Urinary bladder (tissue), 4 donors: ENCODE measurements around the gene NCAPH2. TPM values are rescaled to one million over a fixed set of nuclear protein-coding genes. Genes with fewer than 3 reads are reported as not detected.

Source experiments
- DNase-seq: peaks from one replicate; pipeline ENCODE4 v3.0.0-alpha.2; 2015; ENCODE audit errors: extremely low spot score
- H3K27ac ChIP-seq: one replicate; pipeline ENCODE4 v1.5.1; 2013; ENCODE audit warnings: low read depth, mild to moderate bottlenecking, moderate library complexity
- H3K36me3 ChIP-seq: one replicate; pipeline ENCODE4 v1.6.1; 2013; ENCODE audit warnings: mild to moderate bottlenecking, moderate library complexity; ENCODE audit not compliant: insufficient read depth
- H3K4me1 ChIP-seq: one replicate; pipeline ENCODE4 v1.6.1; 2013; ENCODE audit warnings: mild to moderate bottlenecking, moderate library complexity; ENCODE audit not compliant: insufficient read depth
- H3K4me3 ChIP-seq: one replicate; pipeline ENCODE4 v1.5.1; 2013; ENCODE audit warnings: low read depth, low read length
- WGBS: extraction: QIAGEN DNeasy Blood & Tissue Kit; methylation state at CpG from one replicate; pipeline ENCODE4 v1.1.7; 2013; 5-methylcytosine and 5-hydroxymethylcytosine counted together
- polyA plus RNA-seq: library from polyadenylated mRNA; stranded (reverse); fragments of 200-250 nt; gene quantifications from one replicate; pipeline ENCODE4 v1.2.3, GENCODE V29; 2013
- total RNA-seq: library from RNA; depleted of rRNA; stranded (reverse); fragments of >200 nt; gene quantifications from one replicate; pipeline ENCODE4 v1.2.3, GENCODE V29; 2014
- donor health status: healthy with polysubstance abuse.
- donor health status: healthy.

NCAPH2 gene
- total and polyA plus RNA-seq, 2 donors: 27.5 to 38.4 TPM

DNA sequence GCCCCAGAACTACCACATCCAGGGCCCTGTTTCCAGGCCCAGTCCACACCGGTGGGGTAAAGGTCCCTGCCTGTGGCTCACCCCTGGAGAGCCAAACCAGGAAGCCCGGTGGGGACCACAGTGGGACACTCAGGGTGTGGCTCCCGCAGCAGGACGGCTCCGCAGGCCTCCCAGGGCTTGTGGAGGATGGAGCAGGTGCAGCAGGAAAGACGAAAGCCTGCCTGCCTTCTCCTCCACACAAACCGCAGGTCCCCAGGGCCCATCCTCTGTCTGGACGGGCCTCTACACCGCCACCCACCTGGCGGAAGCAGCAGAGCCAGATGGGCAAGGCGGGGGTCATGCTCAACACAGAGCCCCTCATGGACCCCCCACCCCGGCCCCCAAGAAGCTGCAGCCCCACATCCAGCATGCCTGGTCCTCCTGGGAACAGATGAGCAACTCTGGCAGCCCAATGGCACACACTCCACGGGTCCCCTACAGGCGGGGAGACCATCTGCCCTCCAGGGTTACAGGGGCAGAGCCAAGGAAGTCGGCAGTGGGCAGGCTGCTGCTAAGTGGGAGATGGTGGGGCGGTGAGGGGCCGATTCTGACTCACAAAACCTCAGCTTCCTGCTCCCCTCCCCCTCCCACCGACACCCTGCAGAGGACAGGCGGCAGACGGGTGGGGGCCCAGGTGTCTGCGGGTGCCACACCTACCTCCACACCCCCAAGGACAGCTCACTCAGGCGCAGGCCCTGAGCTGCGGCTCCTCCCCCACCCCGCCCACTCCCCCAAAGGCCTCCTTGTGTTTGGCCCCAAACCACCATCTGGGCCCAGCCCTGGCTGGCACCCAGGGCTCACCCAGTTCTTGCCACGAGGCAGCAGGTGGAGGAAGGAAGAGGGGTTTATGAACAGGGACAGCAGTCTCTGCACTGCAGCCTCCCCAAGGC, 38.4 kb upstream of the NCAPH2 start:
- 56% methylated on average over 25 of the region's 25 CpGs for WGBS
- Histone ChIP-seq H3K4me1 (peaks cover 6% of the 10 kb centered on the region), H3K4me3 (no peak overlapping the region), H3K27ac (no peak overlapping the region), H3K36me3 (peaks cover 2% of the 10 kb centered on the region)
- no peak for DNase-seq

GRCh38 chr22:50470491-50470890, 37.5 kb upstream of the NCAPH2 start:
- Histone ChIP-seq H3K4me1 (peaks cover 6% of the 10 kb centered on the region), H3K27ac (no peak overlapping the region), H3K36me3 (peaks cover 2% of the 10 kb centered on the region), H3K4me3 (no peak overlapping the region)
- no peak for DNase-seq
- 61% methylated on average over 6 of the region's 6 CpGs for WGBS

- WGBS: 83% methylated on average over 21 of the region's 21 CpGs
- no peak overlapping the region for H3K27ac ChIP-seq
- peaks cover 6% of the 10 kb centered on the region for H3K4me1 ChIP-seq
- no peak for DNase-seq
- H3K4me3 ChIP-seq: no peak overlapping the region
- H3K36me3 ChIP-seq: no peaks in the 10 kb centered on the region
These were observed 36.7 kb upstream of the NCAPH2 start for GRCh38 chr22:50471197-50471847.

- WGBS: 83% methylated on average over 5 of the region's 5 CpGs
- no peak for DNase-seq
- Histone ChIP-seq H3K27ac (no peak overlapping the region), H3K4me1 (peaks cover 6% of the 10 kb centered on the region), H3K36me3 (no peaks in the 10 kb centered on the region), H3K4me3 (no peak overlapping the region)
These were observed 36.1 kb upstream of the NCAPH2 start for GRCh38 chr22:50471962-50472361.

- WGBS: 80% methylated on average over 6 of the region's 6 CpGs
- Histone ChIP-seq H3K36me3 (no peaks in the 10 kb centered on the region), H3K4me3 (no peak overlapping the region), H3K27ac (no peak overlapping the region), H3K4me1 (peaks cover 6% of the 10 kb centered on the region)
- no peak for DNase-seq
These were observed 34.9 kb upstream of the NCAPH2 start for GRCh38 chr22:50473088-50473487.

GRCh38 chr22:50473855-50474671, 34.0 kb upstream of the NCAPH2 start:
- H3K36me3 ChIP-seq: no peaks in the 10 kb centered on the region
- H3K4me3 ChIP-seq: peak overlapping the region; percentile 94
- H3K4me1 ChIP-seq: peaks cover 6% of the 10 kb centered on the region
- WGBS: 5% methylated on average over 62 of the region's 62 CpGs
- DNase-seq: no peak
- no peak overlapping the region for H3K27ac ChIP-seq

DNA sequence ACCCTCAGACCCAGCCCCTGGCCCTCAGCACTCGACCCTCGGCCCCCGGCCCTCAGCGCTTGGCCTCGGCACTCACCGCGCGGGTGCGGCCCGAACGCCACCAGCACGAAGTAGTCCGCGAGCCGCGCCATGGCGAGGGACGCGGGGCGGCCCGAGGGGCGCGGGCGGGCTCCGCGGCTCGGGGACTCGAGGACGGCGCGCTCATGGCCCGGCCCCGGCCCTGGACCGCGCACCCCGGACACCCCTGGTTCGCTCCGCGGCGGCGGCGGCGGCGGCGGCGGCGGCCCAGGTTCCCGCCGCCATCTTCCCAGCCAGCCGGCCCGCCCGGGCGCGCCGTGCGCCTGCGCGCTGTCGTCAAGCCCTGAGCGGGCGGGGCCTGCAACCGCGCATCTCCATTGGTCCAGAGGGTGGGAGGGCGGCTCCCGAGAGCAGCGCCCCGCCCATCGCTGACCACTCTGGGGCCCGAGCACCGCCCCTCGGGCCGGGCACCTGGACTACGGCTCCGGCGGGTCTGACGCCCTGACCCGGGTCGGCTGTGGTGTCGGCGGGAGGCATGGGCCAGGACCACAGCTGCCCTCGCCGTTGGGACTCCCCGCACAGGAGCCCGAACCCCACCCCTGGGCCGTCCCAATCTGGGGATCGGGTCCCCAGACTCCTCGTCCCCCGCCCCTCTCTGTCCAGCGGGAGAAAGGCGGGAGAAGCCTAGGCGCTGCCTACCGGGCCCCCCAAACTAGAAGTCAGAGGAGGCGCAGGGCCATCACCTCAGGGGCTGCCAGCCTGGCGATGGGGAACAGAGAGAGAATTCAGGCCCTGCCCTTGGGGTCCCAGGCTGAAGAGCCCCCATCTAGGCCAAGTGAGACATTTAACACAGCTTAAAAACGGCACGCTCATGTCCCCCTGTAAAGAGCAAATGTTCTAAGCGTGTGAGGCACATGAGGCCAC, 33.0 kb upstream of the NCAPH2 start, which contains the start of gene SBF1:
Gene SBF1 (minus strand): TSS at position 326 of the 942 bp plus-strand sequence. CDS start 195 bp downstream, at position 131.
- no peaks in the 10 kb centered on the region for H3K36me3 ChIP-seq
- peak; percentile 56 for DNase-seq
- peaks cover 6% of the 10 kb centered on the region for H3K4me1 ChIP-seq
- peak within 1 kb of the TSS; percentile 94 for H3K4me3 ChIP-seq
- 2% methylated on average over 97 of the region's 97 CpGs for WGBS
- peak within 1 kb of the TSS; percentile 77 for H3K27ac ChIP-seq

GRCh38 chr22:50475652-50476002, 32.4 kb upstream of the NCAPH2 start:
- Histone ChIP-seq H3K36me3 (no peaks in the 10 kb centered on the region), H3K27ac (no peak overlapping the region), H3K4me3 (no peak overlapping the region), H3K4me1 (peaks cover 4% of the 10 kb centered on the region)
- no peak for DNase-seq
- WGBS: 91% methylated on average over 6 of the region's 6 CpGs

DNA sequence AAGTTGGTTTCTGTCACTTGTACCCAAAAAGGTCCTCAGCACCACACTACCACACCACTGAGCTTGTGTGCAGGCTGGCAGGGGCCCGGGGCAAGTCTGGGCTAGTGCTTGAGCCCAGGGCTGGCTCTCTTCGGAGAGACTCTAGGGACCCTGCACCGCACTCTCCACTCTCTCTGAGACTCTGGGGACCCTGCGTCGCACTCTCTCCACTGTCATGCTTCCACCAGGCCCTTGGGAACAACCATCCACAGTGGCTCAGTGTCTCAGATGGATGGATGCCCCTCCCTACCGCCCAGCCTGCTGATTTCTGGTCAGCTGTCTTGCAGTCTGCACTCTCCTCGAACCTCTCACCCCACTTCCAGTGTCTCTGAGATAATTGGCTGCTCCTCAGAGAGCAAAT, 31.2 kb upstream of the NCAPH2 start:
- Histone ChIP-seq H3K4me3 (no peak overlapping the region), H3K27ac (no peak overlapping the region), H3K4me1 (no peaks in the 10 kb centered on the region), H3K36me3 (no peaks in the 10 kb centered on the region)
- DNase-seq: no peak
- WGBS: 76% methylated on average over 7 of the region's 7 CpGs

DNA sequence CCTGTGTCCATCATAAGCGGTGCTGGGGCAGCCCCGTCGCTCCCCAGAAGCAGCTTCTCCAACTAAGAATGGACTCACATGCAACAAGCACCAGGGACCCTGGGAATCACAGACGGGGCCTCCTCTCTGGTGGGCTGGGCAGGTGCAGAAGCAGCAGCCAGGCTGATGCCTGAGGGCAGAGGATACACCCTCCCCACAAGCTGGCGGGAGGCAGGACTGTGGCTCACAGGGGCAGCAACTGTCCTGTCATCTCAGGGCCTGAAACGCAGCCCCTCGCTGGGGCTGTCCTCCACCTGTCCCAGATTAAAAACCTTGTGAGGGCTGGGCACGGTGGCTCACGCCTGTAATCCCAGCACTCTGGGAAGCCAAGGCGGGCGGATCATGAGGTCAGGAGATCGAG, 30.1 kb upstream of the NCAPH2 start:
- Histone ChIP-seq H3K36me3 (no peaks in the 10 kb centered on the region), H3K4me3 (no peak overlapping the region), H3K27ac (no peak overlapping the region), H3K4me1 (no peaks in the 10 kb centered on the region)
- WGBS: 88% methylated on average over 12 of the region's 12 CpGs
- DNase-seq: no peak

DNA sequence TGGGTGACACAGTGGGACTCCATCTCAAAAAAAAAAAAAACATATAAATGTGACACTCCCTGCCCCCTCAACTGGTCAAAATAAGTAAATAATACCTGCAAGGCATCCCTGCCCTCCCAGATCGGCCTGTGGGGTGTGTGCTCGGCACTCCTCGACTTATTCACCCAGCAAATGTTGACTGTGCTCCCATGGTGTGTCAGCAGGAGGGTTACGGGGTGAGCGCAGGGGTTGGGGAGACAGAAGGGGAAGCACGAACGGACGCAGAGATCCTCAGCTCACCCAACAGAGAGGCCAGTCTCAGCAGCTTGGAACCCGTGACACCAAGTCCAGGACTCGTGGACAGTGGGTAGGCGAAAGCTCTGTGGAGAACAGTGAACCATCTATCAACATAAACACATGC, 28.3 kb upstream of the NCAPH2 start:
- no peak overlapping the region for H3K27ac ChIP-seq
- WGBS: 69% methylated on average over 11 of the region's 11 CpGs
- H3K4me3 ChIP-seq: no peak overlapping the region
- DNase-seq: no peak
- H3K36me3 ChIP-seq: no peaks in the 10 kb centered on the region
- no peaks in the 10 kb centered on the region for H3K4me1 ChIP-seq

- Histone ChIP-seq H3K36me3 (no peaks in the 10 kb centered on the region), H3K4me1 (no peaks in the 10 kb centered on the region), H3K4me3 (peak overlapping the region; percentile 44), H3K27ac (no peak overlapping the region)
- no peak for DNase-seq
- 3% methylated on average over 45 of the region's 45 CpGs for WGBS
These were observed 27.0 kb upstream of the NCAPH2 start for GRCh38 chr22:50481045-50481439.
